ENCODE results near the gene LYG1.

The LYG1 gene

GRCh38 chr2:99275882-99276281 lies 25.1 kb downstream of the LYG1 start:
- no peak for DNase-seq (ENCODE audit: low spot score)

GRCh38 chr2:99261242-99261641 lies 39.8 kb downstream of the LYG1 start:
- DNase-seq (ENCODE audit: low spot score), result no peak

GRCh38 chr2:99260184-99260583 lies 40.8 kb downstream of the LYG1 start:
- no peak for DNase-seq (ENCODE audit: low spot score)

- no peak for DNase-seq (ENCODE audit: low spot score)
Observed at GRCh38 chr2:99259465-99259864, 41.5 kb downstream of the LYG1 start.

GRCh38 chr2:99256677-99257076 lies 44.3 kb downstream of the LYG1 start:
- no peak for DNase-seq (ENCODE audit: low spot score)

- DNase-seq (ENCODE audit: low spot score), result no peak
Observed at GRCh38 chr2:99255491-99256318, 45.3 kb downstream of the LYG1 start, which contains the start of gene LYG2. Gene LYG2 (minus strand): TSS chr2:99255666. CDS start chr2:99254260, 1,406 bp downstream.

- no peak for DNase-seq (ENCODE audit: low spot score)
Observed at GRCh38 chr2:99249951-99250350, 51.0 kb downstream of the LYG1 start.

GRCh38 chr2:99242151-99242550 lies 58.8 kb downstream of the LYG1 start:
- no peak for DNase-seq (ENCODE audit: low spot score)

GRCh38 chr2:99240431-99240830 lies 60.6 kb downstream of the LYG1 start:
- DNase-seq (ENCODE audit: low spot score), result no peak

- no peak for DNase-seq (ENCODE audit: low spot score)
Observed at GRCh38 chr2:99238599-99238998, 62.4 kb downstream of the LYG1 start.
